Brain microvascular endothelial cell (primary cell): Measurements from ENCODE around the gene GNG12.

Experiments used
- DNase-seq: peaks from one replicate; pipeline ENCODE4 v3.0.0-alpha.2; 2020
- H3K27ac ChIP-seq: fragments of 250-450 bp; sonication (Bioruptor Pico); 2 replicates; pipeline ENCODE4 v1.5.1; 2020; ENCODE audit warnings: mild to moderate bottlenecking, moderate library complexity
- H3K27me3 ChIP-seq: fragments of 250-450 bp; sonication (Bioruptor Pico); replicated peaks from 2 replicates; pipeline ENCODE4 v1.5.1; 2020; ENCODE audit warnings: mild to moderate bottlenecking
- H3K36me3 ChIP-seq: fragments of 250-450 bp; sonication (Bioruptor Pico); replicated peaks from 2 replicates; pipeline ENCODE4 v1.5.1; 2020; ENCODE audit warnings: mild to moderate bottlenecking
- H3K4me3 ChIP-seq: 2 replicates; pipeline ENCODE4 v1.5.1; 2011; ENCODE audit warnings: low read depth, mild to moderate bottlenecking, control low read depth, low read length, moderate library complexity
- in situ Hi-C: cut with HindIII; loops from 2 replicates; pipeline ENCODE4 v1.10.0; 2017; ENCODE audit warnings: low sequenced_read_pairs, low pct_ligation_motif_present
- TF ChIP-seq, protein P1 (sequence below): IDR thresholded peaks from 2 replicates; pipeline ENCODE4 v1.5.1; 2011; ENCODE audit warnings: low read depth, mild to moderate bottlenecking, moderate library complexity, low read length, control low read depth, inconsistent platforms; ENCODE audit errors: missing control alignments

The GNG12 gene

DNA sequence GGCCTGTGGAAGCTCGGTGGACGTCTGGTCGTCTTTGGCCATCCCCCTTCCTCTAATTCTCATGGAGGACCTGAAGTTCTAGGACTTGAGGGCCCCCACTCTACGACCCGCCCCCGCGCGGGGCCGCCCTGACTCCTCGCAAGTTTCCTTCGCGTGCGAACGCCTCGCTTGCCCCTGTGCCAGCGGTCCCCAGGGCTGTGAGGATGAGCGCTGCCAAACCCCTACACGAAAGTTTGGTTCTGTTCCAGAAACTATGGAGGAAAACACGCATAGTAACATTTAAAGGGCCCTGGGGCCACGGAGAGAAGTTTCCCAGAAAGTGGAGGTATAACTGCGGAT, 304 bp upstream of the GNG12 start:
- TF ChIP-seq, protein P1, sequence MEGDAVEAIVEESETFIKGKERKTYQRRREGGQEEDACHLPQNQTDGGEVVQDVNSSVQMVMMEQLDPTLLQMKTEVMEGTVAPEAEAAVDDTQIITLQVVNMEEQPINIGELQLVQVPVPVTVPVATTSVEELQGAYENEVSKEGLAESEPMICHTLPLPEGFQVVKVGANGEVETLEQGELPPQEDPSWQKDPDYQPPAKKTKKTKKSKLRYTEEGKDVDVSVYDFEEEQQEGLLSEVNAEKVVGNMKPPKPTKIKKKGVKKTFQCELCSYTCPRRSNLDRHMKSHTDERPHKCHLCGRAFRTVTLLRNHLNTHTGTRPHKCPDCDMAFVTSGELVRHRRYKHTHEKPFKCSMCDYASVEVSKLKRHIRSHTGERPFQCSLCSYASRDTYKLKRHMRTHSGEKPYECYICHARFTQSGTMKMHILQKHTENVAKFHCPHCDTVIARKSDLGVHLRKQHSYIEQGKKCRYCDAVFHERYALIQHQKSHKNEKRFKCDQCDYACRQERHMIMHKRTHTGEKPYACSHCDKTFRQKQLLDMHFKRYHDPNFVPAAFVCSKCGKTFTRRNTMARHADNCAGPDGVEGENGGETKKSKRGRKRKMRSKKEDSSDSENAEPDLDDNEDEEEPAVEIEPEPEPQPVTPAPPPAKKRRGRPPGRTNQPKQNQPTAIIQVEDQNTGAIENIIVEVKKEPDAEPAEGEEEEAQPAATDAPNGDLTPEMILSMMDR: no peak
- Histone ChIP-seq H3K36me3 (no peaks in the 10 kb centered on the region), H3K27ac (peak overlapping the region; percentile 97), H3K4me3 (peak overlapping the region; percentile 82), H3K27me3 (no peaks in the 10 kb centered on the region)
- in situ Hi-C loops: no loop called here
- peak; percentile 37 for DNase-seq

DNA sequence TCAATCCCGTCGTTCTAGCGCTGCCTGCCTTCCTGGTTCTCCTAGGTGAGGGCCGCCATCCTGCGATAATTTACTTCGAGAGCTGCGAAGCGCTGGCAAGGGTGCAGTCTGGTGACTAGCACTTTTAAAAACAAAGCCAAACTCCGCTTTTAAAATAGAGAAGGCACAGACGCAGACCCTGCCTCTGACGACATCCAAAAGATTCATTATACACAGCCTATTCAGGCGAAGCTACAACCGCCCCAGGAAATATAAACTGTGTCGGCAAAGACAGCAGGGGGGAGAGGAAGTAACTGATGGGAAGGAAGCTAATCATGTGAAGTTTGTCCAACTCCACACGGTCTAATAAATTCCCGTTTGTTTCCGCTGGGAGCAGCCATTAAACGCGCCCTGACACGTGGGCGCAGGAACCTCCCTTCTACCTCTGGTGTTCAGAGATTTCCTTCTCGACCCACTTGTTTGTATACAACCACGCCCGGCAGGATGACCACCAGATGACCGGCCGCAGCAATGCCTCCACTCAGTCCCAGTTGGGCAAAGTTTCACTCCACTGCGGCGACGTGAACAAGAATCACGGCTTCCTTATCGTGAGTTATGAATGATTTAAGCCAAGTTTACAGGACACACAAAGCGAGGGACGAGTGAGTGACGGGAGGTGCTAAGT, 1.3 kb downstream of the GNG12 start:
- Histone ChIP-seq H3K4me3 (peak overlapping the region; percentile 82), H3K27ac (peak overlapping the region; percentile 97), H3K36me3 (peaks cover 10% of the 10 kb centered on the region), H3K27me3 (no peaks in the 10 kb centered on the region)
- peak; percentile 69 for DNase-seq
- TF ChIP-seq, protein P1: no peak
- in situ Hi-C loops: no loop called here

DNA sequence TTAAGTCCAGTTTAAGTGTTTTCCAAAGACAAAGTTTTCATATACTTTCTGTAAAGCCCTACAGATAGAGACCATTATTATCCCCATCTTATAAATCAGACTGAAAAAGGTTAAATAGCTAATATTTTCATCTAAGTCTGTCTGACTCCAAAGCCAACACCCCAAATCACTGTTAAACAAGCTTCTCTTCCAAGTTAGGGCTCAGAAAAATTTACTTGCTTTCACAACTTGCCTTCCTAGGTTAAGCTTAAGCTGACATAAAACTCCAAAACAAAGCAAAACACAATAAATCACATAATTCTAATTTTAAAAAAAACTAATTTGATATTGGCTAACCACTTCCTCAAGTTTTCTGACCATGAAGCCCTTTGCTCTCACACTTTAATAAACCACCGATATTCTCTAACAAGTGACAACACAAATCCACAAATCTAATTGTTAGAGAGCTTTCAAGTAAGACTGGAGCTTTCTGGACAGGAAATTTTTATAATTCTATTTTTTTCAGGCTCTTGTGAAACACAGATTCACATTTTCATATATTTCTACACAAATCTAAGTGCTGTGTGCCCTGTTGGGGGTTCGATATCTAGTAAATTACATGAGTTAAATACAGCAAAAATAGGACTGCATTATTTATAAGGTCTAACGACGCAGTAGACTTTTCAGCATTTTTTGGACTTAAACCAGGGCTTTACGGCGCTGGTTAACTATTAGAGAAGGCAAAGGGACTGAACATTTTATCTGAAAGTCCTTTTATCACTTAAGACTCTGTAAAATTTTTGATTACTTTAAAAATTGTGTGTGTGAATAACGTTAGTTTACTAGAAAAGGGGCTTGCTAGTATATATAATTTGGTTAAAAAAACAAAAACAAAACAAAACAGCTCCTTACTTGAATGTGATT, 2.1 kb downstream of the GNG12 start:
- Histone ChIP-seq H3K27ac (peak overlapping the region; percentile 97), H3K4me3 (peak overlapping the region; percentile 82), H3K27me3 (no peaks in the 10 kb centered on the region), H3K36me3 (peaks cover 13% of the 10 kb centered on the region)
- TF ChIP-seq, protein P1: no peak
- in situ Hi-C loops: no loop called here
- DNase-seq: no peak

DNA sequence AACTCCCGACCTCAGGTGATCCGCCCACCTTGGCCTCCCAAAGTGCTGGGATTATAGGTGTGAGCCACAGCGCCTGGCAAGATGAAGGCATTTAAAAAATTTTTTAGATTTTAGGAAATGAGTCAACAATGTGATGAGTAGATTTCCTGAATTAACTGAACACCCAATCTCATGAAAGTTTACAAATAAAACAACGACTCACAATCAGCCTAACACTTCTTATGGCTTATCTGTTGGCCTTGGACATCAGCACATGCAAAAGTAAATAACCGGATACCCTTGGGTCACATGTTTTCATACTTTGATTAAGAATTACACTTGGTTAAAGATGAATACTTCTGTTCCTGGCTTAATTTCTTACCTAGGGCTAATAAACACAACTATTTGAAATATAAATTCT, 3.0 kb downstream of the GNG12 start:
- peaks cover 13% of the 10 kb centered on the region for H3K36me3 ChIP-seq
- TF ChIP-seq, protein P1: no peak
- DNase-seq: no peak
- no peaks in the 10 kb centered on the region for H3K27me3 ChIP-seq
- no peak overlapping the region for H3K27ac ChIP-seq
- no peak overlapping the region for H3K4me3 ChIP-seq
- in situ Hi-C loops: no loop called here

DNA sequence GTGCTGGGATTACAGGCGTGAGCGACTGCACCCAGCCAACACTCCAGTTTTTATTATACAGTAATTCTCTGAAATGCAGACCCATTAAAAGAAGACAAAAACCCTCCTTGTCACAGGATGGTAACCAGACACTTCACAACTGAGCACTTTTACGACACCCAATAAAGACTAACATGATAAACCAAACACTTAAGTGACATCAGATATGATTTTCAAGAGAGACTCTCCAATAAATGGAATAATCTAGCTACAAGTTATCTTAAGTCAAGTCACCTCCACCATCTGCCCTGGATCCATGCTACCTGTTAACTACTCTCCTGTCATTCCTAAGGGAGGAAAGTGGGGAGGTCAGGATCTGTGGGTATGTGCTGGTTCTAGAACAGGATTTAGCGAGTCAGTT, 5.6 kb downstream of the GNG12 start:
- DNase-seq: no peak
- in situ Hi-C loops: no loop called here
- H3K27ac ChIP-seq: no peak overlapping the region
- H3K4me3 ChIP-seq: no peak overlapping the region
- no peaks in the 10 kb centered on the region for H3K27me3 ChIP-seq
- H3K36me3 ChIP-seq: peaks cover 13% of the 10 kb centered on the region
- TF ChIP-seq, protein P1: no peak
